ENCODE data around the gene UBE2I.
"Not testable (repeated sequence)": the region's sequence is repeated elsewhere in the genome, so short reads cannot be mapped to it uniquely, and the experiment has no call there.

UBE2I gene

DNA sequence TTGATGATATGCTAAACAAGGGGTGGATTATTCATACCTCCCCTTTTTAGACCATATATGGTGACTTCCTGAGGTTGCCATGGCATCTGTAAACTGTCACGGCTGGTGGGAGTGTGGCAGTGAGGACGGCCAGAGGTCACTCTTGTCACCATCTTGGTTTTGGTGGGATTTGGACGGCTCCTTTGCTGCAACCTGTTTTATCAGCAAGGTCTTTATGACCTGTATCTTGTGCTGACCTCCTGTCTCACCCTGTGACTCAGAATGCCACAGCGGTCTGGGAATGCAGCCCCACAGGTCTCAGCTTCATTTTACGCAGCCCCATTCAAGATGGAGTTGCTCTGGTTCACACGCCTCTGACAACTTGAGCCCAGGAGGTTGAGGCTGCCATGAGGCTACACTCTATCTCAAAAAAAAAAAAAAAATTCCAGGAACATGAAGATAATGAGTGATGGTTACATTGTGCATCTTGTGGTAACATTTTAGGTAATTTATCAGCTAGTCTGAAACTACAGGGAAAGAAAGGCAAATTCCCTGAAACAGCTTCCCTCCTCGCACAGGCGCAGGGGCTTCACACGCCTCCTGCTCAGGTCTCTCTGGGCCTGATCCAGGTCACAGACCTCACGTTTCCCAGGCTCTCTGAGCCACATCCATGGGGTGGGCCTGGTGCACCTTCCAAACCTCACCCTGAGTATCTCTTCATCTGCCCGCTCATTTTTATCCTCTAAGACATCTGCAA lies 15.3 kb upstream of the UBE2I start:
- no peak for DNase-seq

DNA sequence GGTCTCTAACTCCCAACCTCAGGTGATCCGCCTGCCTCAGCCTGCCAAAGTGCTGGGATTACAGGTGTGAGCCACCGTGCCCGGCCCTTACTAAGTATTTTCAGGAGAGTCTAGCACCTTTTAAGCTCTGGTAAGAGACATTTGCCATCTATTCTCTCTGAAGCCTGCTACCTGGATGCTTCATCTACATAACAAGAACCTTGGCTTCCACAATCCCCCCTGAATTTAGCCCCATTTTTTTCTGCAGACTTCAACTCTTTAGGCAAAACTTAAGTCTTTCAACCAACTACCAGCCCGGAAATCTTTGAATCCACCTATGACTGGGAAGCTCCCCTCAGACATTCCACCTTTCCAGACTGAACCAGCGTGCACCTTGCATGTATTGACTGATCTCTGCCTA lies 14.0 kb upstream of the UBE2I start:
- no peak for DNase-seq

DNA sequence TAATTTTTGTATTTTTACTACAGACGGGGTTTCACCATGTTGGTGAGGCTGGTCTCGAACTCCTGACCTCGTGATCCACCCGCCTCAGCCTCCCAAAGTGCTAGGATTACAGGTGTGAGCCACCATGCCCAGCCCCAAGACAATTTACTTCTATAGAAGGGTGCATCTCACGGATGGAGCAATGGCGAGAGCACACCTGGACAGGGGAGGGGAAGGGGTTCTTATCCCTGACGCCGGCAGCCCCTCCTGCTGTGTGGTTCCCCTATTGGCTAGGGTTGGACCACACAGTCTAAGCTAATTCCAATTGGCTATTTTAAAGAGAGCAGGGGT lies 12.8 kb upstream of the UBE2I start:
- DNase-seq, result not testable (repeated sequence)

DNA sequence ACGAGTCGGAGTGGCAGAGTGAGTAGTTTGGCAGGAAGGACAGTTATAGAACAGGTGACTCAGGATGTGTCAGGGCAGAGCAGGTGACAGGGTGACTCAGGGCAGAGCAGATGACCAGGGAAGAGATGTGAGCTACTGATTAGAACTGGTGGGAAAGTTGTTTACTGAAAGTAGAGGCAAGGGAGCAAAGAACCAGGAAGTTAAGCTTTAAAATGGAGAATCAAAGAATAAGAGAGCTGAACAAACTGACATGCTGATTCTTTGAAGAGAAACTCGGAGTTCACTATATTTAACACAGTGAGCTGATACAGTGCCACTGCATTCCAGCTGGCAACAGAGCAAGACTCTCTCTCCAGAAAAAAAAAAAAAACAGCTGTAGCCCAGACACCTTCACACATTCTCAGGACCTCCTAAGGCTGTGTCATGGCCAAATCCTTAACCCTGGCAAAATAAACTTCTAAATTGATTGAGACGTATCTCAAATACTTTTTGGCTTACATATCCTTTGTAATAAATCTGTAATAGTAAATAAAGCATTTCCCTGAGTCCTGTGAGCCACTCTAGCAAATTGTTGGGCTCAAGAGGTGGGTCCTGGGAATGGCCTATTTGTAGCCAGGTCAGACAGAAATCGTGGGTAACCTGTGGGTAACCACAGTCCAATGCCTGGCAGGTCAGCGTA lies 12.3 kb upstream of the UBE2I start:
- DNase-seq, result peak in 1 of 2 donors; percentile 31

DNA sequence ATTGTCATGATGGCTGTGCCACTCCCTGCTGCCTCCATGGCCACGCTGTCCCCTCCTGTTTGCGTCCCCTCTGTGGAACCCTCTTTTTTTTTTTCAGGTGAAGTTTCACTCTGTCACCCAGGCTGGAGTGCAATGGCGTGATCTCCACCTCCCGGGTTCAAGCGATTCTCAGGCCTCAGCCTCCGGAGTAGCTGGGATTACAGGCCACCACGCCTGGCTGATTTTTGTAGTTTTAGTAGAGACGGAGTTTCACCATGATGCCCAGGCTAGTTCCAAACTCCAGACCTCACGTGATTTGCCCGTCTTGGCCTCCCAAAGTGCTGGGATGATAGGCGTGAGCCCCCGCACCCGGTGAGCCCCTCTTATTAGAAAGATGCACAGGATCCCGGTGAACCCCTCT lies 11.0 kb upstream of the UBE2I start:
- no peak for DNase-seq

DNA sequence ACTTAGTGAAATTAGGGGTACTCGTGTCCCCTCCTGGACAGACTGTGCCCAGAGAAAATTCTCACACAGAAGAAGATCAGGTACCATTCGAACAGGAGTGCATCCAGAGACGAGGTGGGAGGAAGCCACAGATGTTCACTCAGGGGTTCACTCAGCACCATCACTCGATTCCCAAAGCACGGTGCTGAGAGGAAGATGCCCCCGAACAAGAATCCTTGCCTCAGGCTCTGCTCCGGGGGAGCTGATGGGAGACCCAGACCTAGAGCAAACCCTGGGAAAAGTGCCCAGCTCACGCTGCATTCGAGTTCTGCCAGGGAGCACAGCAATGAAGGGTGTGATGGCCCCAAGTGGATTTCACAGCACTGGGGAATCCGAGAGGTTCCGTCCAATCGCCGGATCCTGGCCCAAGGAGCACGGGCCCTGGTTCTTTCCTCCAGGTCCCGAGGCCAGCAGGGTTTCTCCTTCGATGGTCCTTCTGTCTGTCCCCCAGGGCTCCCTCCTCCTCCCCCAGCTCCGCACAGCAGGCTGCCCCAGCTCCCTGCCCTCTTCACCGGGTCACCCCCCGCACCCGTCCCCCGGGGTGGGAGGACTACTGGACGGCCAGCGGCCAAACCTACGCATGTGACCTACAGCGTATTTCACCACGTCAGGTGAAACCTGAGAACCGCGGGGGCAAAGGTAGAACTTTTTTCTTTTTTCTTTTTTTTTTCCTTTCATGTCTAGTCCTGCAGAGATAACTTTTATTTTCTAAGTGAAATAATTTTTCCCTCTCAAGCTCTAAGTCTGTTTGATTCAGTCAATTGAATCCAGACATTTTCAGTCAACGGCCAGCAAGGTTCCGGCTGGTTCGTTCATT lies 10.2 kb upstream of the UBE2I start:
- DNase-seq, result no peak

DNA sequence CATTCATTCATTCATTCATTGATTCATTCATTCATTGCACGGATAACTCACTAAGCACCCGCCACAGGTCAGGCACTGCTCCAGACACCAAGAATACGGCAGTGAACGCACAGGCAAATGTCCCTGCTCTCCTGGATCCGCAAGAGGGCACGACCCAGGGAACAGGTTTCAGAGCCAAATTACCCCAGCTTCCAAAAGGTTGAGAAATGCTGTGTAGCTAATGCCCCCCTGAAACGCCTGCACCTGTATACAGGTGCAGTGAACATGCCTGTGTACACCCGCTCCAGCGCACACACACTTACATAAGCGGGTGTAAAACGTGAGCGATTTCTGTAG lies 9.6 kb upstream of the UBE2I start:
- DNase-seq, result no peak

DNA sequence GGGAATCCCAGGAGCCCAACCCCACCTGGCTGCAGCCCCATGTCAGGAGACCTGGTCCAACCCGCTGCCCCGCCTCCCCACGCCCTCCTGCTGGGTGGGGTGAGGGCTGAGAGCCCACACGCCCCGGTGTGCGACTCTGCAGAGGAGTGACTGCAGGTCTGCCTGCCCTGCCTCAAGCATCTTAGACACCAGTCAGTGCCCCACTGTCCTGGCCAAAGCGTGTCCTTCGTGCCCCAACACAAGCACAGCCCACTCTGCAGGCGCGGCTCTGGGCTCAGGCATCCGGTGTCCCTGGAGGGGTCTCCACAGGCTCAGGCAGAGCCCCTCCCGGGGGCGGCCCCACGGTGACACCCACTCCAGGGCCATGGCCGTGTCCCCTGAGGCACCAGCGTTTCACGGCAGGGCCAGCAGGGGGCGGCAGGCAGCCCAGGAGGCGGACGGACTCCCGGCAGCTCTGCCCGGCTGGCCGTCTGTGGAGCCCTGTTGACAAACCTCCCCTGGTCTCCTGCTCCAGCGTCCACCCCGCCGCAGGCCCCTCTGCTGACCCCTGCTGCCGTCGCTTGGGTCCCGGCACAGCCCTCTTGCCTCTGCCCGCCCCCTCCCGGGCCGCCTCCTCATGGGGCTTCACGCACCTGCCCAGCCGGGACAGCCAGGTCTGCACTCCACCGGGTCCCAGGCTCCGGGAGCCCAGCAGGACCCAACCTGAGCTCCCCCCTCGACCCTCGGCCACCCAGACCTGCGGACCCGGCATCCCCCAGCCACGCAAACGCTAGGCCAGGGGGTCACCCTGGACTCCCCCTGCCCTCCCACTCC lies 8.6 kb upstream of the UBE2I start:
- DNase-seq, result peak; percentile 41 to 79

DNA sequence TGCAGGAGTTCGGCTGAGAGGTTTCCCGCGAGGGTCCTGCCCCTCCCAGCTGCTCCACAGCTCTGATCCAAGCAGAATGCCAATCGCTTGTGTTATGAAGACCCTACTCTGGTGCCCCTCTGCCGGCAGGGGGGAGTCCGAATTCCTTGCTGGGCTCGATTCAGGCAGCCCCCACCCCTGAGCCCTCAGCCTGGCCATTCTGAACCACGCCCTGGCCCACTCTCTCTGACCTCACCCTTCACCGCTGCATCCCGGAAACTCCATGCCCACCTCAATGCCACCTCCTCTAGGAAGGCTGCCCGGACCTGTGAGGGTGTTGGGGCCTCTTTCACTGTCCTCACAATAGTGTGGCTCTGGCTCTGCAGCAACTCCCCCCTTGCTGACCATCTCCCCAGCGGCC lies 7.9 kb upstream of the UBE2I start:
- no peak for DNase-seq

DNA sequence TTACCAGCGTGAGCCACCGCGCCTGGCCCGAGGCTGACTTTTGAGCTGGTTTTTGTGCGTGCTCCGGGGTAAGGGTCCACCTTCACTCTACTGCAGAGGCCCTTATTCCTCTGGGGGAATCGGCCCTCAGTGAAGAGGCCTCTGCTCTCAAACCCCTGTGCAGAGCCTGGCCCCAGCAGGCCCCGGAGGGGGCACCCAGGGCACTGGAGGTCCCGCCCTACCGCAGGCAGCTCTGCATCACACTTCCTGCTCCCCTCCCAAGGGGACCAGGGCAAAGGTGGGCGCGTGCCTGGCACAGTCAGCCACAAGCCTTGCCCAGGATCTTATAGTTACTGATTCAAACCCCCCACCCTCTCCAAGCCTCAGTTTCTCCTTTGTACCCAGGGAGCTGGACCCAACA lies 3.6 kb upstream of the UBE2I start:
- no peak for DNase-seq

DNA sequence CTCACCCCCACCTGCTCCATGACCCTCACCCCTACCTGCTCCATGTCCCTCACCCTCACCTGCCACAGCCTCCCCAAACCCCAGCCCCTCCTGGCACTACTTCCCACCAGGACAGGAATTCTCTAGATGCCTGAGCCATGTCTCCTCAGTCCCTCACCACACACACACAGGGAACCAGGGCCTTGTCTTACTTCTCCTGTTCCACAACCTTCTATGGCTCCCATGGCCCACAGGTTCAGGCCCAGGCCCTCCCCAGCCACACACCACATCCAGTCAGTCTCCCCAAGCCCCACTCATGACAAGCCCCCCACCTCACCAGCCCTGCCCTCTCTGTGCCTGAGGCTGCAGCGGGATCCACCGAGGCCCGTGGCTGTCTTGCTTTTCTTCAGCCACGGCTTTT lies 3.1 kb upstream of the UBE2I start:
- no peak for DNase-seq

DNA sequence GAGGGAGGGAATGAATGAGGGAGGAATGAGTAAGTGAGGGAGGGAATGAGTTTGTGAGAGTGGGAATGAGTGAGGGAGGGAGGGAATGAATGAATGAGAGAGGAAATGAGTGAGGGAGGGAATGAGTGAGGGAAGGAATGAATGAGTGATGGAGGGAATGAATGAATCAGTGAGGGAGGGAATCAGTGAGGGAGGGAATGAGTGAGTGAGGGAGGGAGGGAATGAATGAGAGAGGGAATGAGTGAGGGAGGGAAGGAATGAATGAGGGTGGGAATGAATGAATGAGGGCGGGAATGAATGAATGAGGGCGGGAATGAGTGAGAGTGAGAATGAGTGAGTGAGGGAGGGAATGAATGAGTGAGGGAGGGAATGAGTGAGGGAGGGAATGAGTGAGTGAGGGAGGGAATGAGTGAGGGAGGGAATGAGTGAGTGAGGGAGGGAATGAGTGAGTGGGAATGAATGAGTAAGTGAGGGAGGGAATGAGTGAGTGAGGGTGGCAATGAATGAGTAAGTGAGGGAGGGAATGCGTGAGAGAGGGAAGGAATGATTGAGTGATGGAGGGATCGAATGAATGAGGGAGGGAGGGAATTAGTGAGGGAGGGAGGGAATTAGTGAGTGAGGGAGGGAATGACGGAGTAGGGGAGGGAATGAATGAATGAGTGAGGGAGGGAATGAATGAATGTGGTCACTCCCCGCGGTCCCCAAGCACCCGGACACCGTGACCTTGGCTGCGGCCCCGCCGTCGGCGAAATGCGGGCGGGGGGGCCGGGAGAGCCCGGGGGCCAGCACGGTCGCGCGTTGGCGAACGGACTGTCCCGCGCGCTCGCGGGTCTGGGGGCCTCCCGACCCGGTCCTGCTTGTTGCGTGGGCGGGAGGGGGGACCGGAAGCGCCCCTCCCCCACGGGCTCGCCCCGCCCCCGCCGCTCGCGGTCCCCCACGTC lies 1.1 kb upstream of the UBE2I start:
- DNase-seq, result no peak

DNA sequence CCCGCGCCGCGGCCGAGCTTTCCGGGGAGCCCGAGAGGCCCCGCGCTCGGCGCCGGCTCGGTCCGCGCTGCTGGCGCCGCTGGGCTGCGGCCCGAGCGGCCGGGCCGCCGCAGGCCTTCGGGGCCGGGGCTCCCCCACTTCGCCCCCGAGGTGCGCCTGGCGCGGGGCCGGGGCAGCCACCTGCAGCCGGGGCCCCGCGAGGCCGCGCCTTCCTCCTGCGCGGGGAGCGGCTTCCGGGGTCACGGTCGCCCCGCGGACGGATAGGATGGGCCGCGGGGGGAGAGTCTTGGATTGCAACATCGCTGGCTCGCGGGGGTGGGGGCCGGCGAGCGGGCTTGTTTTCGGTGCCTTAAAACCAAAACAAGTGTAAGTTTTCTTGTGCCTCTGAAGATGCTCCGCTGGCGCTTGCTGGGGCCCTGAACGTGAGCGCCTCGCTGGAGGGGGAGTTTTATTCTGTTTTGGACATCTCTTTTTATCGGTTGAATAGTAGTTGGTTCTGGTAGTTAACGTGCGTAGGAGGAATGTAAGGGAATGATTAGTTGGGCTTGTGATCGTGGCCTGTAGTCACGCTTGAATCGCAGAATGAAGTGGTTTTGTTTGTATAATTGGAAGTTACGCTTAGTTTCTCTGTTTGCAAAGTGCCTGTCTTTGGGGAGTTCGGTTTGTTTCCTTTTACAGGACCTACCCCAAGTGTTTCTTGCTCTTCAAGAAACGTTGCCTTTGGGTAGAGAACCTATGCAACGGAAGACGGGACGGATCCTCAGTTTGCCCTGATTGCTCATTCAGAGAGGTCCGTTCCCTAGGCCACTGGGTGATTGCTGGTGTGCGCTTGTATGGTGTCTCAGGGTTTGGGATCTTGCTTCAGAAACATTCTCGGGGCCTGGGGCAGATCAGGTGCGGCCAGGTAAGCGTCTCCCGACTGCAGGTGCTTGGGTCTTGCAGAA lies 724 bp downstream of the UBE2I start:
- peak; percentile 72 to 73 for DNase-seq

DNA sequence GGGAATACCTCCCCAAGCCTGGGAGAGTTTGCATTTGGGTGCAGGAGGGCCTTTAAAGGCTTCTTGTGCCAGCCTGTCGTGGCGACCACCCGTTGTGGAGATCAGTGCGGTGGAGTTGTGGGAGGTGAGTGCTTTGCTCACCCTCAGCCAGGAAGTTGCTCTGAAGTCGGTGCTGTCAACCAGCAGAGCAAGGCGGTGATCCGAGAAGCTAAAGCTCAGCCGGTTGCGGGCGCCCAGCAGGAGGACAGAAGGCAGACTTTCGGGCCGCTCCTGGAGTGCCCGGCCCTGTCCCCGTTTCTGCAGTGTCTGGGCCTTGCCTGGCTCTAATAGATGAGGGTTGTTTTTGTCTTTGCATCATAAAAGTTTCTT lies 1.4 kb downstream of the UBE2I start:
- DNase-seq, result no peak

DNA sequence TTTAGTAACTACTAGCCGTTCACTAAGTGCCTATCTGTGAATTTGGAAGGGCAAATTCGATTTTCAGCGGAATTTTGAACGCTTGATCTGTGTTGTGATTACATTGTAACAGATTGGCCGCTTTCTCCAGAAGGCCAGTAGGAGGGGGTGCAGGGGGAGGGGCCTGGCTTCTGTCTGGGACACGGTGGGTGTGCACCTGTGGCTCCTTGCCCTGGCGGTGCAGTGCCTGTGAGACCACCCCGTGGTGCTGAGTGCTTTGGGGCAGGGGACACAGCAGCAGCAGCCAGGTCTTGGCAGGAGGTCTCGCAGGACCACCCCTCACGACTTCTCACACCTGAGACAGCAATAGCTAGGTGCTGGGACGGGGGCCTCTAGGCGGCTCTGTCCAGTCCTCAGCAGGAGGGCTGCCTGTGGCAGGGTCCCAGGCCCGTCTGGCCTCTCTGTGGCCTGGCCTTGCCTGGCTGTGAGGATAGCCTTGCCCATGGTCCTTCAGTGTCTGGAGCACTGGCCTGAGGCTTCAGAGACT lies 1.8 kb downstream of the UBE2I start:
- no peak for DNase-seq

DNA sequence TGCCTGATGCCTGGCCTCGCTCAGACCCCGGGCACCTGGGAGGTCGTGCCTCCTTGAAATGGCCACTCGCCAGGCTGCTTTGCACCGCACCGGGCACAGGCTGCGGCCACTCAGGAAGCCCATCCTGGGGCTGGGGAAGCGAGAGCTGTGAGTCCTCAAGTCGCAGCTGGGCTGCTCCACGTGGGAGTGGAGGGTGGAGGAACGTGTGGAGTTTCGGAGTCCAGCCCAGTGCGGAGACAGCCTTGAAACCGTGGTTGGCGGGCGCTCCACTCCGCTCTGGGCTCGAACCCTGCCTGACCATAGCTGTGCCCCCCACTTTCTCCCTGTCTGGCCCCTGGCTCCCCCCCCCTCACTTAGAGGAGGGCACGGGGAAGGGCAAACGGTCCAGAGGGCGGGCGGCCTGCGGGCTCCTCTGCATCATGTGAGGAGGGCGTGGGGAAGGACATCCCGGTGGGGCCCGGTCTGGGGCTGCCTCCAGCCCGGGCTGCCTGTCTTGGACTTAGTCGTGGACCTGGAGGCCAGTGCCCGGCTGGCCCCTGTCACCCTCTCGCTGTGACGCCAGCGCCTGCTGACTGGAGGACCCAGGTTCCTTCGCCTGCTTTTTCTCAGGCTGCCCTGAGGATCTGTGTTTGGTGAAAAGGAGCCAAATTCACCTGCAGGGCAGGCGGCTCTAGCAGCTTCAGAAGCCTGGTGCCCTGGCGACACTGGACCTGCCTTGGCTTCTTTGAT lies 2.5 kb downstream of the UBE2I start:
- DNase-seq, result peak; percentile 23 to 39

DNA sequence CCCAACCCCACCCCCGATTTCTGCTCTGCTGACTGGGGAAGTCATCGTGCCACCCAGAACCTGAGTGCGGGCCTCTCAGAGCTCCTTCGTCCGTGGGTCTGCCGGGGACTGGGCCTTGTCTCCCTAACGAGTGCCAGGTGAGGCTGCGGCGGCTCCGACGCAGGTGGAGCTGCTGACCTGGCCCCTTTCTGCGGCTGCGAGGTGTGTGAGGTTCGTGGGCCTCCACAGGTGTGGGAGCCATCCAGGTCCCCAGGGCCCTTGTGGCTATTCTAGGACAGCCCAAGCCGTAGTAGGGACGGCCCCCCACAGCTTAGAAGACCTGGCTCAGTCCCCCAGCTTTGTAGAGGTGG lies 3.0 kb downstream of the UBE2I start:
- no peak for DNase-seq

DNA sequence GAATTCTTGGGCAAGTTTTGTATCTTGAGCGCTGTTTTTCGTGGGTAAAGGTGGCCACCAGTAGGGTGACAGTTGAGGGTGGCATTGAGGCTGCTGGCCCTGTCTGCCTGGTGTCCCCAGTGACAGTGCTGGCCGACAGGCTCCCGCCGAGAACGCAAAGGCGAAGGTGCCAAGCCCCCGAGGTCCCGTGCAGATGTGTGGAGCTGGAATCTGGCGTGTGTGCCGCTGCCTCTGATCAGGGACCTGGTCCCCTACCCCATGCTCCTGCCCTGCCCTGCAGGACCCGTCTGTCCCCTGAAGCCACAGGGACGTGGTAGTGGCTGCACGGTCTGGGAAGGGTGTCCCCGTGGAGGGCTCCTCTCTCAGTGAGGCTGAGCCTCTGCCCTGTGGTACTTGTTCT lies 3.5 kb downstream of the UBE2I start:
- no peak for DNase-seq

DNA sequence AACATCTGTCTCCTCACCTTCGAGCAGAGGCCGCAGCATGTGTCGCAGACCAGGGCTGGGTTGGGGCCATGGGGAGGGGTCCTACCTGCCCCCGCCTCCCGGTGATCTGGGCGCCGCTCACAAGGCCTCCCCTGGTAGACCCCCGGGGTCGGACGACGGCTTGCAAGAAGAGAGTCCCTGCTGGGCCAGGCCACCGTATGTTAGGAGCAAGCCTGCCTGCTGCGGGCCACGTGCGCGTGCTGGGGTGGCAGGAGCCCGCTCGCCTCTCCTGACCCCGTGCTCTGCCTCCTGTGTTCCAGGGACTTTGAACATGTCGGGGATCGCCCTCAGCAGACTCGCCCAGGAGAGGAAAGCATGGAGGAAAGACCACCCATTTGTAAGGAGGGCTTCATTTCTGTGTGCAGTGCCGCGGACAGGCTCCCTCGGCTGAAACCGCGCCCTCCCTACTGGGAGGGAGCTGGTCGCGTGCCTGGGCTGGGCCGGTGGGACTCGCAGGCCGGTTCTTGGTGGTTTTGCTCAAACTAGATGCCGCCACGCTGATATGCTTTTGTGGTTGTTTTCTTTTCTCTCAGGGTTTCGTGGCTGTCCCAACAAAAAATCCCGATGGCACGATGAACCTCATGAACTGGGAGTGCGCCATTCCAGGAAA lies 4.4 kb downstream of the UBE2I start:
- no peak for DNase-seq
